ENCODE results near the gene HOXD12. TPM values are rescaled to one million over a fixed set of nuclear protein-coding genes. Genes with fewer than 3 reads are reported as not detected.

The HOXD12 gene
- not detected in 2 replicates for total RNA-seq

GRCh38 chr2:176099728-176100546 lies at the start of gene HOXD12:
HOXD12 (plus strand) TSS chr2:176099795; CDS start chr2:176099802, 7 bp downstream.

GRCh38 chr2:176083796-176084261 lies 15.8 kb upstream of the HOXD12 start, which contains the start of gene EVX2:
EVX2 (minus strand) TSS chr2:176083962; CDS start chr2:176083776, 186 bp downstream.

GRCh38 chr2:176092270-176093144 lies 7.1 kb upstream of the HOXD12 start, which contains the start of gene HOXD13:
HOXD13 (plus strand) TSS chr2:176092721; CDS start chr2:176092891, 170 bp downstream.

GRCh38 chr2:176106581-176107539 lies 7.3 kb downstream of the HOXD12 start, which contains the start of gene HOXD11:
HOXD11 (plus strand) TSS chr2:176107280; CDS start chr2:176107356, 76 bp downstream.

GRCh38 chr2:176115883-176116813 lies 16.6 kb downstream of the HOXD12 start, which contains the start of gene HOXD10:
HOXD10 (plus strand) TSS chr2:176116778; CDS start chr2:176116834, 56 bp downstream.

GRCh38 chr2:176122683-176123410 lies 23.3 kb downstream of the HOXD12 start, which contains the start of gene HOXD9:
HOXD9 (plus strand) TSS chr2:176122719; CDS start chr2:176122769, 50 bp downstream.

GRCh38 chr2:176128982-176129796 lies 29.6 kb downstream of the HOXD12 start, which contains the start of gene HOXD8:
HOXD8 (plus strand) TSS chr2:176129705; CDS start chr2:176130367, 662 bp downstream.

GRCh38 chr2:176151442-176152287 lies 52.1 kb downstream of the HOXD12 start, which contains the start of gene HOXD4:
HOXD4 (plus strand) TSS chr2:176151550; CDS start chr2:176151634, 84 bp downstream.

Other genes with a start within 250 kb of the HOXD12 start
- gene LNPK, start 97.5 kb upstream of the HOXD12 start, total RNA-seq = 55.2 and 63.1 TPM in 2 replicates
- not detected in 2 replicates for gene EVX2, start 15.8 kb upstream of the HOXD12 start, total RNA-seq
- gene HOXD13, start 7.1 kb upstream of the HOXD12 start, total RNA-seq = not detected in 2 replicates
- under 0.01 and 0.28 TPM in 2 replicates for gene HOXD11, start 7.5 kb downstream of the HOXD12 start, total RNA-seq
- gene HOXD10, start 17.0 kb downstream of the HOXD12 start, total RNA-seq = under 0.01 and 0.19 TPM in 2 replicates
- gene HOXD9, start 22.9 kb downstream of the HOXD12 start, total RNA-seq = under 0.01 TPM in 1 of 2 replicates, not detected in the other
- 0.38 and 0.85 TPM in 2 replicates for gene HOXD8, start 29.9 kb downstream of the HOXD12 start, total RNA-seq
- 0.56 TPM in 1 of 2 replicates, not detected in the other for gene HOXD4, start 51.8 kb downstream of the HOXD12 start, total RNA-seq
- gene HOXD3, start 57.5 kb downstream of the HOXD12 start, total RNA-seq = 0.28 TPM in 1 of 2 replicates, not detected in the other
- gene HOXD1, start 88.9 kb downstream of the HOXD12 start, total RNA-seq = under 0.01 TPM in 1 of 2 replicates, not detected in the other
- gene MTX2, start 169.6 kb downstream of the HOXD12 start, total RNA-seq = 24.8 and 33.0 TPM in 2 replicates